ENCODE measurements around the gene RASA2. TPM values are rescaled to one million over a fixed set of nuclear protein-coding genes. Genes with fewer than 3 reads are reported as not detected.
A peak's percentile ranks its signal among the peaks of the same experiment; 100 is the strongest.
"Not testable (repeated sequence)": the region's sequence is repeated elsewhere in the genome, so short reads cannot be mapped to it uniquely, and the experiment has no call there.

Gene RASA2
- total RNA-seq, 1 experiment from 2014 or later = 17.1 TPM

- H3K27ac ChIP-seq = no peak overlapping the region
- H3K4me1 ChIP-seq (replicated peaks; ENCODE audit: insufficient read depth) = peaks cover 14% of the 10 kb centered on the region
- peaks cover 5% of the 10 kb centered on the region; the same call in 1 of the 2 replicates for H3K9me3 ChIP-seq (ENCODE audit: insufficient read depth, low read depth)
- intact Hi-C loops (cut with micrococcal nuclease; ENCODE audit: unreplicated experiment) = no loop called here
- CTCF ChIA-PET = no interaction called here
- BruUV-seq (replicated peaks) = no TSS peak
- no peak overlapping the region for H2AFZ ChIP-seq
- POLR2A ChIA-PET (ENCODE audit: unreplicated experiment) = no interaction called here
- H4K20me1 ChIP-seq (ENCODE audit: insufficient read depth) = no peaks in the 10 kb centered on the region
- H3K36me3 ChIP-seq (ENCODE audit: low read depth) = no peaks in the 10 kb centered on the region
- H3K79me2 ChIP-seq (ENCODE audit: low read depth) = no peaks in the 10 kb centered on the region
- no peak overlapping the region for H3K4me2 ChIP-seq
- DNase-seq = no peak
- TF ChIP-seq CTCF (conservative IDR thresholded peaks at IDR 0.05) = no peak
- TF ChIP-seq EZH2 (IDR thresholded peaks at IDR 0.05; ENCODE audit: low read depth) = no peak
- H3K9me2 ChIP-seq (ENCODE audit: insufficient read depth) = no peaks in the 10 kb centered on the region
- H3F3A ChIP-seq (ENCODE audit: insufficient read depth, low read depth) = peaks cover 14% of the 10 kb centered on the region; the same call in 1 of the 2 replicates
- H3K4me3 ChIP-seq = no peak overlapping the region
- no peaks in the 10 kb centered on the region for H3K27me3 ChIP-seq (ENCODE audit: insufficient read depth, low read depth)
Observed at GRCh38 chr3:141476033-141476432, 10.8 kb upstream of the RASA2 start.

- BruUV-seq (replicated peaks) = no TSS peak
- H3K79me2 ChIP-seq (ENCODE audit: low read depth) = no peaks in the 10 kb centered on the region
- no peak for TF ChIP-seq EZH2 (IDR thresholded peaks at IDR 0.05; ENCODE audit: low read depth)
- TF ChIP-seq CTCF (conservative IDR thresholded peaks at IDR 0.05) = no peak
- H3K4me2 ChIP-seq = 0 out of 2 replicates have a peak overlapping the region, but pooled peaks have one; percentile 9
- H3K4me1 ChIP-seq (replicated peaks; ENCODE audit: insufficient read depth) = peaks cover 20% of the 10 kb centered on the region
- peaks cover 2% of the 10 kb centered on the region; the same call in 1 of the 2 replicates for H3K9me3 ChIP-seq (ENCODE audit: insufficient read depth, low read depth)
- H3K9me2 ChIP-seq (ENCODE audit: insufficient read depth) = no peaks in the 10 kb centered on the region
- H3K4me3 ChIP-seq = no peak overlapping the region
- H3K27me3 ChIP-seq (ENCODE audit: insufficient read depth, low read depth) = no peaks in the 10 kb centered on the region
- peak overlapping the region; percentile 26 for H3K27ac ChIP-seq
- ChIA-PET POLR2A (ENCODE audit: unreplicated experiment) (interaction anchor here (0.7 kb wide), 1 partner anchor 39 kb away, joined by 4 read pairs; no protein-coding TSS in a partner anchor), CTCF (no interaction called here)
- H3F3A ChIP-seq (ENCODE audit: insufficient read depth, low read depth) = peaks cover 14% of the 10 kb centered on the region; the same call in 1 of the 2 replicates
- no peaks in the 10 kb centered on the region for H4K20me1 ChIP-seq (ENCODE audit: insufficient read depth)
- DNase-seq = peak; percentile 62 to 84
- intact Hi-C loops (cut with micrococcal nuclease; ENCODE audit: unreplicated experiment) = no loop called here
- no peaks in the 10 kb centered on the region for H3K36me3 ChIP-seq (ENCODE audit: low read depth)
- H2AFZ ChIP-seq = no peak overlapping the region
Observed at GRCh38 chr3:141477224-141477623, 9.6 kb upstream of the RASA2 start.

GRCh38 chr3:141478139-141478538, 8.7 kb upstream of the RASA2 start:
- no peak for TF ChIP-seq EZH2 (IDR thresholded peaks at IDR 0.05; ENCODE audit: low read depth)
- no peak for TF ChIP-seq CTCF (conservative IDR thresholded peaks at IDR 0.05)
- Histone ChIP-seq H3K36me3 (ENCODE audit: low read depth) (no peaks in the 10 kb centered on the region), H3F3A (ENCODE audit: insufficient read depth, low read depth) (peaks cover 22% of the 10 kb centered on the region), H3K27me3 (ENCODE audit: insufficient read depth, low read depth) (no peaks in the 10 kb centered on the region), H3K9me2 (ENCODE audit: insufficient read depth) (no peaks in the 10 kb centered on the region), H2AFZ (no peak overlapping the region), H3K27ac (no peak overlapping the region), H4K20me1 (ENCODE audit: insufficient read depth) (no peaks in the 10 kb centered on the region), H3K4me2 (no peak overlapping the region), H3K79me2 (ENCODE audit: low read depth) (no peaks in the 10 kb centered on the region), H3K9me3 (ENCODE audit: insufficient read depth, low read depth) (no peaks in the 10 kb centered on the region), H3K4me1 (replicated peaks; ENCODE audit: insufficient read depth) (peaks cover 28% of the 10 kb centered on the region), H3K4me3 (no peak overlapping the region)
- intact Hi-C loops (cut with micrococcal nuclease; ENCODE audit: unreplicated experiment) = no loop called here
- CTCF ChIA-PET = no interaction called here
- DNase-seq = no peak
- POLR2A ChIA-PET (ENCODE audit: unreplicated experiment) = interaction anchor here (0.7 kb wide), 1 partner anchor 123 kb away, joined by 5 read pairs; no protein-coding TSS in a partner anchor
- no TSS peak for BruUV-seq (replicated peaks)

- DNase-seq; CTCF ChIA-PET; H3K36me3 ChIP-seq (ENCODE audit: low read depth); intact Hi-C loops (cut with micrococcal nuclease; ENCODE audit: unreplicated experiment); BruUV-seq (replicated peaks); H2AFZ ChIP-seq; H3K4me2 ChIP-seq; H3K4me3 ChIP-seq; H3K9me2 ChIP-seq (ENCODE audit: insufficient read depth); H3K27ac ChIP-seq; H4K20me1 ChIP-seq (ENCODE audit: insufficient read depth); H3K9me3 ChIP-seq (ENCODE audit: insufficient read depth, low read depth); H3K79me2 ChIP-seq (ENCODE audit: low read depth); H3K27me3 ChIP-seq (ENCODE audit: insufficient read depth, low read depth): not testable (repeated sequence)
- H3F3A ChIP-seq (ENCODE audit: insufficient read depth, low read depth) = peaks cover 23% of the 10 kb centered on the region
- POLR2A ChIA-PET (ENCODE audit: unreplicated experiment) = interaction anchor here (0.7 kb wide), 1 partner anchor 124 kb away, joined by 5 read pairs; no protein-coding TSS in a partner anchor
- H3K4me1 ChIP-seq (replicated peaks; ENCODE audit: insufficient read depth) = peaks cover 34% of the 10 kb centered on the region
Observed at GRCh38 chr3:141478840-141479239, 8.0 kb upstream of the RASA2 start.

All from PC-9 (cell line).